HG02938 (cell line): ENCODE data around the gene PRKCD.

Experiments
- ATAC-seq: cut with Tn5 transposase; IDR thresholded peaks from one replicate; pipeline ENCODE4 v1.9.1; 2021; ENCODE audit warnings: mild to moderate bottlenecking, moderate library complexity; ENCODE audit not compliant: unreplicated experiment

PRKCD gene

GRCh38 chr3:53229606-53230005 lies 68.6 kb downstream of the PRKCD start:
- no peak for ATAC-seq

GRCh38 chr3:53230041-53230621 lies 69.1 kb downstream of the PRKCD start:
- no peak for ATAC-seq

GRCh38 chr3:53230789-53231188 lies 69.8 kb downstream of the PRKCD start:
- ATAC-seq, result no peak

GRCh38 chr3:53231532-53232511 lies 70.8 kb downstream of the PRKCD start:
- no peak for ATAC-seq

GRCh38 chr3:53232641-53233377 lies 71.8 kb downstream of the PRKCD start:
- no peak for ATAC-seq

- no peak for ATAC-seq
Measured at GRCh38 chr3:53234130-53234840, 73.3 kb downstream of the PRKCD start.

GRCh38 chr3:53234841-53235232 lies 73.8 kb downstream of the PRKCD start:
- ATAC-seq, result no peak

GRCh38 chr3:53235545-53235944 lies 74.5 kb downstream of the PRKCD start:
- ATAC-seq, result no peak

- no peak for ATAC-seq
Measured at GRCh38 chr3:53236112-53236841, 75.3 kb downstream of the PRKCD start.

GRCh38 chr3:53238051-53238850 lies 77.2 kb downstream of the PRKCD start:
- no peak for ATAC-seq

GRCh38 chr3:53238886-53239285 lies 77.9 kb downstream of the PRKCD start:
- no peak for ATAC-seq

- no peak for ATAC-seq
Measured at GRCh38 chr3:53239800-53240199, 78.8 kb downstream of the PRKCD start.

- ATAC-seq, result no peak
Measured at GRCh38 chr3:53240989-53241972, 80.3 kb downstream of the PRKCD start.

- no peak for ATAC-seq
Measured at GRCh38 chr3:53242155-53242554, 81.1 kb downstream of the PRKCD start.
